Heart left ventricle (tissue), 13 donors: ENCODE data around the gene NEB.

Experiments
- POLR2A ChIP-seq, 2 donors: fragments of 450-650 bp; IDR thresholded peaks; one replicate each; pipeline ENCODE4 v1.6.1; 2017; ENCODE audit warnings: antibody characterized with exemption in 2 of 2, mild to moderate bottlenecking in 2 of 2, moderate library complexity in 2 of 2
- TF ChIP-seq, protein P1 (sequence below), 12 donors: fragments of 200-600 bp; sonication (generic) in 4 of 12; IDR thresholded peaks; one replicate each; pipeline versions ENCODE4 v1.5.0 to v1.8.0; 2018 to 2022; ENCODE audit warnings: antibody characterized with exemption in 12 of 12, mild to moderate bottlenecking in 5 of 12
- donor health status: ischemic (EF 13 %, LVEDD 7.1; RV severe dilation, severe dysfunction).
- donor health status: DM: no; HTN: yes; CAD: no.
- donor health status: DM: no; HTN: no; CAD: no.
- donor health status: ischemic (EF 25% LVEDD 6.9; RV normal size, moderate dysfunction).
- donor health status: ischemic (EF 25% LVEDD 5.7; RV mildly dilated, moderate dysfunction).
- donor health status: ischemic (EF 35%, LVEDD 5.7; RV mildly dilated, moderate dysfunction).
- donor health status: nonischemic (EF 11% LVEDD 7.7; RV severe dilation, severe dysfunction).
- donor health status: DM: yes; HTN: yes; CAD: no.
- donor health status: PGD.
- donor health status: ischemic (EF 29% LVEDD 5.4; RV normal size, mild dysfunction).
- donor health status: nonischemic (EF 23%, LVEDD 6.1; RV moderate dilation, normal function).

DNA sequence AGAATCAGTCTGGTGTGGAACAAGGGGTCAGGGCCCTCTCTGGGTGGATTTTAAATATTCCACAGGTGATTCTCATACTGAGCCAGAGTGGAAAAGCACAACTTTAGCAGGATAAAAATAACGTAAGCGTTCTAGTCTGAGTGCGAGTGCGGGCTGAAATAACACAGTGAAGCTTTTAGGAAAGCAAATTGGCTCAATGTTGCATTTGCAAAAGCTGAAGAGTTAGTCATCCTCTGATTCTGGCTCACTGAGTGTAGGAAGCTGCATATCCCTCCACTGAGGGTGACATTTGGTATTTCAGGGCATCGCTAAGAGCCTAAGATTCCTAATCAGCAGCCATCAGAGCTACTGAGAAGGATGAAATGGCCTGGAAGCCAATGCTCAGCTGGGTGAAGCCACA is 189.8 kb downstream of the NEB start:
- TF ChIP-seq, protein P1, sequence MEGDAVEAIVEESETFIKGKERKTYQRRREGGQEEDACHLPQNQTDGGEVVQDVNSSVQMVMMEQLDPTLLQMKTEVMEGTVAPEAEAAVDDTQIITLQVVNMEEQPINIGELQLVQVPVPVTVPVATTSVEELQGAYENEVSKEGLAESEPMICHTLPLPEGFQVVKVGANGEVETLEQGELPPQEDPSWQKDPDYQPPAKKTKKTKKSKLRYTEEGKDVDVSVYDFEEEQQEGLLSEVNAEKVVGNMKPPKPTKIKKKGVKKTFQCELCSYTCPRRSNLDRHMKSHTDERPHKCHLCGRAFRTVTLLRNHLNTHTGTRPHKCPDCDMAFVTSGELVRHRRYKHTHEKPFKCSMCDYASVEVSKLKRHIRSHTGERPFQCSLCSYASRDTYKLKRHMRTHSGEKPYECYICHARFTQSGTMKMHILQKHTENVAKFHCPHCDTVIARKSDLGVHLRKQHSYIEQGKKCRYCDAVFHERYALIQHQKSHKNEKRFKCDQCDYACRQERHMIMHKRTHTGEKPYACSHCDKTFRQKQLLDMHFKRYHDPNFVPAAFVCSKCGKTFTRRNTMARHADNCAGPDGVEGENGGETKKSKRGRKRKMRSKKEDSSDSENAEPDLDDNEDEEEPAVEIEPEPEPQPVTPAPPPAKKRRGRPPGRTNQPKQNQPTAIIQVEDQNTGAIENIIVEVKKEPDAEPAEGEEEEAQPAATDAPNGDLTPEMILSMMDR (IDR thresholded peaks at IDR 0.05): no peak
- no peak for TF ChIP-seq POLR2A (IDR thresholded peaks at IDR 0.05)
